Posterior cingulate gyrus (tissue), 11 donors: Measurements from ENCODE around the gene RBM28.
"Not testable (repeated sequence)": the region's sequence is repeated elsewhere in the genome, so short reads cannot be mapped to it uniquely, and the experiment has no call there.

Source experiments
- DNase-seq, 10 donors: peaks; one replicate each; pipeline versions ENCODE4 v3.0.0 to v3.0.0-alpha.2; 2020 to 2021; ENCODE audit warnings: mixed read lengths in 3 of 10
- intact Hi-C: fragments of 100-400 bp; cut with DNase I; formaldehyde crosslinking; loops from one replicate; pipeline ENCODE4 v1.15.1; 2023

RBM28 gene

DNA sequence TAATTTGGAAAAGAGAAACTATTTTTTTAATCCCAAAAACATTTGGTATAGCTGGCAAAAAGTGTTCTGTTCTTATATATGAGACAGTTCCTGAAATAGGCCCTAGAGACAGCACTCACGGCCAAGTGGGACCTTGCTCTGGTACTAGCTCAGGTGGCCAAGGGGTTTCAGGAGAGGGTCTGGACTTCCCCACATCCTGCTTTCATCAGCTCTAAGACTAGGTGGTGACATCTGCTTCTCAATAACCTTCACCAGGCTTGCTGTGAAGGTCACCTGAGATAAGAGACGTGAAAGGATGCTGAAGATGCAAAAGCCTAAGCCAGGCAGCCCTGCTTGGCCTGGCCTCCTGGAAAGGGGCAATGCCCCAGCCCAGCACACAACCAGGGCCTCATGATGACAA lies 40.6 kb downstream of the RBM28 start:
- no peak for DNase-seq
- intact Hi-C loops = no loop called here

DNA sequence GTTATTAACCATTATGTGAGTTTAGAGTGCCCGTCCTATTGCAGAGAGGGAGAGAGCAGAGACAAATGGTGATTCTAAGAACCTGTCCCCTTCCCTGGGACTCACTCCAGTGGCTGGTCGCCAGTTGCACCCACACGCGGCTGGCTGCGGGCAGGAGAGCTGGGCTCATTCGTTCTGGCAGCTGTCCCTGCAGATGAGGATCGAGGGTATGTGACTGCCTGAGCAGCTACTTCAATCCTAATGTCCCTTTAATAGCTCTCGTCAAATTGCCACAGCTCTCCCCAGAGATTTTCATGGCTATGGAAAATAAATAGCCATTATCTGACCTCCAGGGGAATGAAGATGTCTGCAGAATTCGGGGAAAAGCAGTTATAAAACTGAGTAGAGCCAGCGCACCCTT lies 41.6 kb downstream of the RBM28 start:
- peak in 7 of 10 donors; percentile 19 to 92 (median 48) for DNase-seq
- intact Hi-C loops = no loop called here

DNA sequence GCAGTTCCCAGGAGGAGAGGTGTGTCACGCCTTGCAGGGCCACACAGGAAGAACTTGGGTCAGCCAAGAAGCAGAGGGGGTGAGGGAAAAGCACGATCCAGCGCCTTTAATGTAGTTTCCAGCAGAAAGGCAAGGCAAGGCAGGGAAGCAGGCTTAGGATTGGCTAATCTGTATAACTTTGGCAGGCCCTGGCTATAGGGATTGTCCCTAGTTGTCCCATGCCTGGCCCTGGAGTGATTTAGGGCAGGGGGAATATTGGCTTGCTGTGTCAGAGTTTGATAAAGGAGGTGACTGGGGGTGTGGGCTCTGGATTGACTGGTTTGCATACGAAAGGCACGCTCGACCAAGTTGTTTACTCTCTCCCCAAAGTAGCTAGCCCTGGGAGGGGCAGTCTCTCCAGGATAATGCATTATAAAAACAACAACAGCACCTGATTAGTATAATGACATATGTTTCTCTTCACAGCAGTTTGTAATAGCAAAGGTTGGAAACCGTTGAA lies 44.5 kb downstream of the RBM28 start:
- no peak for DNase-seq
- intact Hi-C loops = no loop called here

DNA sequence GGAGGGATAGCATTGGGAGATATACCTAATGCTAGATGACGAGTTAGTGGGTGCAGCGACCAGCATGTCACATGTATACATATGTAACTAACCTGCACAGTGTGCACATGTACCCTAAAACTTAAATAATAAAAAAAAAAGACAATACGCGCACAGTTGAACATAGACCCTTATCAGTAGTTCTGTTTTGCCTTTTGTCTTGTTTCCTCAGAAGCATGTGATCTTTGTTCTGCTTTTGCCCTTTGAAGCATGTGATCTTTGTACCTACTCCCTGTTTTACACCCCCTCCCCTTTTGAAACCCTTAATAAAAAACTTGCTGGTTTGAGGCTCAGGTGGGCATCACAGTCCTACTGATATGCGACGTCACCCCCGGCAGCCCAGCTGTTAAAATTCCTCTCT lies 45.7 kb downstream of the RBM28 start:
- intact Hi-C loops, DNase-seq: not testable (repeated sequence)

DNA sequence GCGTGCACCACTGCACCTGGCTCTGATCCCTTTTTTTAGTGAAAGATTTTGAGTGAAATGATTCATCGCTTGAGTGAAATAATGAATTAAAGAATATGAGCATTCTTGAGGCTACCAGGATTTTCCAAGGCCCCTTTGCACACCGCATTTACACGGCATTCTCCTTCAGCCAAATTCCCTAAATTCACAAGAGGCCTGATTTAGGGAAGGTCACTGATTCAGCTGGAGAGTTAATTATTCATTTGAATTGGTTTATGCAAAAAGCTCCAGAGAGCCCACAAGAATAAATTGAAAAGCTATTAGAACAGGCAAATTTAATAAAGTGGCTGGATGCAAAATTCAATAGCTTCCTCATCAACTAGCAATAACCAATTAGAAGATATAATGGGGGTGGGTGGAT lies 56.2 kb downstream of the RBM28 start:
- DNase-seq = no peak
- intact Hi-C loops = no loop called here

DNA sequence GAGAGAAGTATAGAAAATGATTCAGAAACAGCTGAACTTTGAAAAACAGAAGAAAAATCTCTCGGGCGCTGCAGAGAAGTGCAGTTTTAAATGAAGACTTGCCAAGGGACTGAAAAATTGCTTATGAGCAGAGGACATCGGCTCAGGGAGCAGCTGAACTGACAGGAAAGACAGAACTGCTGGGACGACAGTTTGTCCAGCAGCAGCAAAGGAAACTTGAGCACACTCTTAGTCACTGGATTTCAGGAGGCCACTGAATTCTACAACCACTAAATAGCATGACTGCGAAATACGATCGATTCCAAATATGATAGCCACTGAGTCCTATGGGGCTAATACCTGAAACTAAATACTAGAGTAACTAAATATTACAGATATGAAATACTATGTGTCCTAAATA lies 59.6 kb downstream of the RBM28 start:
- intact Hi-C loops = no loop called here

DNA sequence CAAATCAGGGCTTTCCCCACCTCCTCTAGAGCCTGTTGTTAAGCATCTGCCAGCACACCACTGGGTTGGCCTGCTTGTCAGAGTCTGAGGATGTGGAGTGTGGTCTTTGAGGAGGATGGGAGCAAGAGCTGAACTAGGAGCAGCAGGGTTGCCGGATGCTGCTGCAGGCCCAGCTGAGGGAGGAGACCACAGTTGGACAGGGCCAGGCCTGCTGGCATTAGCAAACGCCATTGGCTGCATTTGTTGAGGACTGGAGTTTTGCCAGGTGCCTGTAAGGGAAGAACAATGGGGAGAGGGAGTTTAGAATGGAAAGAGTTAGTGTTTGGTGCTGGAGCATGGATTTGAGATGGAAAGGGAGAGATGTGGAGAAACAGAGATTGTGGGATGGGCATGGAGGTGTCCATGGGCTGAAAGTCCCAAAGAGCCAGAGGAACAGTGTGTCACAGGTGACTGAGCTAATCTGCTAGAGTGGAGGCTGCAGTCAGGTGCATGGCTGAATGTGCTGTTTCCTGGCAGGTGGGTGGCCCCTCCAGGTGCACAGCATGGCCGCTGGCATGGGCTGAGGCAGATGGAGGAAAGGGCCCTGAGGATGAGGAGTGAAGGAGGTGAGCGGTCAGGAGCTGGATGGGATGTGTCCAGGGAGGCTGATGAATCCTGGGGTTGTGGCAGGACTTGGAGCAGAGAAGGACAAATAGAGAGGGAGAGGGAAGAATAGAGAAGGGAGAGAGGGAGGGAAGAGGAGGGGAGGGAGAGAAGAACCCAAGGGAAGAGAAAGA lies 61.9 kb downstream of the RBM28 start:
- intact Hi-C loops = no loop called here

More for the DNA sequence above, 59.6 kb downstream of the RBM28 start:
- no peak for DNase-seq

DNA sequence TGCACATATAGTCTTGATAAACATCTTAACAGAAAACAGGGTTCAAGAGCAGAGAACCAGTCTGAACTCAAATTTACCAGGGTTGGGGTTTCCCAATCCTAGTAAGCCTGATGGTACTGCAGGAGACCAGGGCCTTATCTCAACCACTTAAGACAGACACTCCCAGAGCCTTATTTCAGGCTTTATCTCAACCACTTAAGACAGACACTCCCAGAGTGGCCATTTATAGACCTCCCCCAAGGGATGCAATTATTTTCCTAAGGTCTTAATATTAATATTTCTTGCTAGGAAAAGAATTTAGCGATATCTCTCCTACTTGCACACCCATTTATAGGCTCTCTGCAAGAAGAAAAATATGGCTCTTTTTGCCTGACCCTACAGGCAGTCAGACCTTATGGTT lies 63.3 kb downstream of the RBM28 start:
- DNase-seq, intact Hi-C loops: not testable (repeated sequence)

More for the DNA sequence above, 61.9 kb downstream of the RBM28 start:
- peak in 1 of 10 donors; percentile 70 for DNase-seq

DNA sequence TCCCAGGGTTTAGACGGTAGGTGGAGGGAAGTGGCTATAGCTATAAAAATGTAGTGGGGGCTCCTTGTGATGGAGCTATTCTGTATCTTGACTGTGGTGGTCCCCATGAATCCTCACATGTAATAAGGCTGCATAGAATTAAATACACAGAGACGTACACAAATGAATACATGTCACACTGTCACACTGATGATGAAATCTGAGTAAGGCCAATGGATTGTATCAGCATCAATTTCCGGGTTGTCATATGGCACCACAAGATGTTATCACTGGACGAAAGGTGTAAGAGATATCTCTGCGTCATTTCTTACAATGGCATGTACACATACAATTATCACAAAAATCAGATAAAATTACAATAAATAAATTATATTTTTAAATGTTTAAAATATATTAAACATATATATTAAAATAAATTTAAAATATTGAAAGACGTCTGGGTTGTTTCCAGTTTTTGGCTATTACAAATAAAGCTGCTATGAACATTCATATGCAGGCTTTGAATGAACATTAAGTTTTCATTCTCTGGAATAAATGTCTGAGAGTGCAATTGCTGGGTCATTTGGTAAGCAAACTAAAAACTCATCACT lies 64.5 kb downstream of the RBM28 start:
- intact Hi-C loops = no loop called here
- DNase-seq = no peak

DNA sequence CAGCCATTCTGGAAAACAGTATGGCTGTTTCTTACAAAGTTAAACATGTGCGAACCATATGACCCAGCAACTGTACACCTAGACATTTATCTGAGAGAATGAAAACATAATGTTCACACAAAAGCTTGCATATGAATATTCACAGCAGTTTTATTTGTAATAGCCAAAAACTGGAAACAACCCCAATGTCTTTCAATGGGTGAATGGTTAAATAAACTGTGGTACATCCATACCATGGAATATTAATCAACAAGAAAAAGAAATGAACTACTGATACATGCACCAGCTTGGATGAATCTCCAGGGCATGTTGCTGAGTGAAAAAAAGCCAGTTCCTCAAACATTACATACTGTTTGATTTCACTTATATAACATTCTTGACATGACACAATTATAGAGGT lies 65.3 kb downstream of the RBM28 start:
- DNase-seq = no peak
- intact Hi-C loops = no loop called here

DNA sequence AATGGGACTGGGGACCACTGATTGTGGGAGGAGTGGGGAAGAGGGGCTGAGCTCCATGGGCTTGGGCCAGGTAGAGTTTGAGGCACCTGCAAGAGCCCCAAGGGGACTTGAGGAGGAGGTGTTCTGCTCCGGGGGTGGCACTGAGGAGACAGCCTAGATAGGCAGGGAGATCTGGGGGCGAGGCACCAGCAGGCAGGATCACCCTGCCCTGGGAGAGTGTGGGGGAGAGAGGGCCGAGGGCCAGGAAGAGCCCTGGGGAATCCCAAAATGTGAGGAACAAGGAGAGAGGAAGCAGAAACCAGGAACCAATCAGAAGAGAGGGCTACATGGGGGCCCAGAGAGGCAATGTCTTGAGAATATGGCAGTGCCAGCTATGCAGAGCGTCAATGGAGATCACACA lies 68.0 kb downstream of the RBM28 start:
- DNase-seq = no peak
- intact Hi-C loops = no loop called here

DNA sequence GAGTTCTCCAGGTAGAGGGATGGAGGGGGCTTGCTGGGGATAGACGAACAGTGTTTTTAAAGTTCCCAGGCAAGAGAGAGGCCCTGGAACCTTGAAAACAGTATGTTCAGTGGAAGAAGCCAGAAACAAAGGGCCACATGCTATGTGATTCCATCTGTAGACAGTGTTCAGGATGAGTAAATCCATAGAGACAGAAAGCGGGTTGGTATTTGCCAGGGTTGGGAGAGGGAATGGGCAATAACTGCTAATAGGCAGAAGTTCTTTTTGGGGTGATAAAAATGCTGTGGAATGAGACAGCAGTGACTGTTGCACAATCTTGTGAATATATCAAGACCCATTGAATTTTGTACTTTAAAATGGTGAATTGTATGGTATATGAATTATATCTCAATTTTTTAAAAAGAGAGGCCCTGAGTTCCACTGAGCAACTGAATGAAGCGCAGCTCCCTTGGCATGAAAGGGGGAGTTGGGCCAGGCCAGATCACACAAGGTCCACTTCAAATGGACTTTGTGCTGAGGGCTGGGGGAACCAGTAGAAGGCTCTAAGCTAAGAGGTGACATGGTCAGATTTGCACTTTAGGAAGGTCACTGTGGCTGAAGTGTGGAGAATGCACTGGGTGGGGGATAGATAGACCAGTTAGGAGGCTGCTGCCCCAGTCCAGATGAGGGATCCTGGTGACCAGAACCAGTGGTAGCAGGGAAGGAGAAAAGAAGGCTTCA lies 68.7 kb downstream of the RBM28 start:
- intact Hi-C loops = no loop called here
- DNase-seq = no peak

DNA sequence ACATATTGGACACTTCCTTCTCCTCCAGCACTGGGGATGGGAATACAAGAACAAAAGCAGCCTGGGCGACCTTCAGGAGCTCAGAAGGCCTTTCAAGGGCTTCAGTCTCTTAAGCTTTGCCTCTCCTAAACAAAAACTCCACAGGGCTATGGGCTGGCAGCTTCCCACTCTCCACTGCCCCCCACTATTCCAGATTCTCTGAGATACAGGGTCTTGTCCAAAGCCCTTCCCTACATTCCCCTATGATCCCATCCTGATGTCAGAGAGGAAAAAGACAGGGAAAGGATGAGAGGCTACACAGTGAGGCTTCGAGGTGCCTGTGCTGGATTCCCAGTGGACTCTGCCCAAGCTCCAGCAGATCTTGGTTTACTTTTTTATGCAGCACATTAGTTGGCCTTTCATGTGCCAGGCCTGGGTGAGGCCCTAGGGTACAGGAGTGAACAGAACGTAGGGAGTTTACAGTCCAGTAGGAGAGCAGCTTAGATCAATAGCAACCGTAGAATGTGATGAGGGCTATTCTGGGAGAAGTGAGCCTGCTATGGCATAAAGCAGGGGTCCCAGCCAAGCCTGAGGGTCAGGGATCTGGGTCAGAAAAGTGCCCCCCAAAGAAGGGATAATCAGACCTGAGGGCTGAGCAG lies 69.3 kb downstream of the RBM28 start:
- intact Hi-C loops = no loop called here
- DNase-seq = no peak

DNA sequence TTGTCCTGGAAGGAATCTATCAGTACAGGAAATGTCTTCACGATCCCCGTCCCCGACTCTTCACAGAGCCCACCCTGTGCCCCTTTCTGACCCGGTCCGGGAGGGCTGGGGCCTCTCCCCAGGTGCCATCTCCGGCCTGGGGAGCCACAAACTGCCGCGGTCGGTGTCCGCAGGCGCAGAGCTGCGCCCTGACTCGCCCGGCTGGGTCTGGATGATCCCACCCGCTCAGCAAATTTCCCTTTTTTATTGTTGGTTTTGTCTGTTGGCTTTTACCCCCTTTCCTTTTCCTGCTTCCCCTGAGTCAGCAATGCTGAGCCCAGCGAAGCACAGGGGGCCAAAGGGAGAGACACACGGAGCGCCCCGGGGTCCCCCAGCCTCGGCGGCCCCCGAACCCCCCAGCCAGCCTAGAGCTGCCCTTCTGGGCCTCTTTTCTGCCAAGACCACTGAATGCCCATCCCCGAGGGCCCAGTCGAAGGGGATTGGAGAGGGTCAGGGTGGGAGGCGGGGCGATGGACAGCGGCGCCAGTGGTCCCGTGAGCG lies 71.7 kb downstream of the RBM28 start:
- intact Hi-C loops = no loop called here
- DNase-seq = no peak

DNA sequence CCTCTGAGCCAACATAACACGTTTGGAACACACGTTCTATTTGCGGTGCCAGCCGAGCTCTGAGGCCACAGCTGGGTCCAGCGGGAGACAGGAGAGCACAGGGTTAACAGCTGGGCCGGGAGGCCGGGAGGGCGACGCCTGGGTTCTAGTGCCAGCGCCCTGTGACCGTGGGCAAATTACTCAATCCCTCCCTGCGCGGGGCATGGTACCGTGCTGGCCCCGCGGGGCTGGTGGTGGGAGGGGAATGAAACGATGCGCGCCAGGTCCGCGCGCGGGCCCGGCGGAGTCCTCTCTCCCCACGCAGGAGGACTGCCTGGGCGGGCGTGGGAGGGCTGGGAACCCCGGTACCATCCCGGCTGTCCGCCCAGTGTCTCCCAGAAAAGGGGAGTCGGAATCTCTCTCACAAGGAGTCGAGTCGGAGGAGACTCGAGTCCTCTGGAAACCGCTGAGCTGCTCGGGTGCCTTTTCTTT lies 72.2 kb downstream of the RBM28 start:
- intact Hi-C loops = no loop called here
- peak in 4 of 10 donors; percentile 15 to 75 (median 16) for DNase-seq

DNA sequence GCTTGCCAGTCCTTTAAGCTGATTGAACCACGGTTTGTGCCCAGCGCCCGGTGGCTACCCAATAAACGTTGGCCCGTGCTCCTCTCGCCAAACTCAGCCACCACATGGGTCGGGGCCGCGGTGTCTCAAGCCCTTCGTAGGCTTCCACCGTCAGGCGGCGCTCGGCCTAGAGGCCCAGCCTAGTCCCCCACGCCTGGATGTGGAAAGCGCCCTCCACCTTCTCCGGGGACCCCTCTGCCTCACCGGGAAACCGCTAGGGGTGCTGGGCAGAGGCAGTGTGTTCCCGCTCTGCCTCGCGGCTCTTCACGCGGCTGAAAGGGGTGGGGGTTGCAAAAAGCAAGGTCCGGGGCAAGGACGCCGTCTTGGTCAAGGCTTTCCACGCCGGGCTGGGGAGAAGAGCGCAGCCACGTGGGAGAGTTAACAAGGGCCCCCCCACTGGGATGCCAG lies 72.9 kb downstream of the RBM28 start:
- DNase-seq = peak in 3 of 10 donors; percentile 22 to 86 (median 73)
- intact Hi-C loops = no loop called here

DNA sequence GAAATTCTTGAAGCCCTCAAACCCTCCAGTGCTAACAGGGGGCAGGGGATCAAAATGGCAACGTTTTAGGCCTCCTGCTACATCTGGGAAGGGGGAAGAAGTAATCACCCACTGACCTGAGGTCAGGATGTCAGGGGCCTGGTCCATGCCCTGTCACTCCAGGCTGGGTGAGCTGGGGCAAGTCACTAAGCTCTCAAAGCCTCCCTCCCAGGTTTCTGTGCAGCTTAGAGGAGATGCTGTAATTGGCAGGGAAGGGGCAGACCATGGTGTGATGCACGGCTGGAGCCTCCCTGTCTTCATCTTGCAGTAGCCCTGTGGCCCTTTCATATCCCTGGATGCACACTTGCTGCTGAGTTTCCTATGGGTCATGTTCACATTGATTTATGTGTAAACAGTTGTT lies 75.5 kb downstream of the RBM28 start:
- DNase-seq = no peak
- intact Hi-C loops = no loop called here

DNA sequence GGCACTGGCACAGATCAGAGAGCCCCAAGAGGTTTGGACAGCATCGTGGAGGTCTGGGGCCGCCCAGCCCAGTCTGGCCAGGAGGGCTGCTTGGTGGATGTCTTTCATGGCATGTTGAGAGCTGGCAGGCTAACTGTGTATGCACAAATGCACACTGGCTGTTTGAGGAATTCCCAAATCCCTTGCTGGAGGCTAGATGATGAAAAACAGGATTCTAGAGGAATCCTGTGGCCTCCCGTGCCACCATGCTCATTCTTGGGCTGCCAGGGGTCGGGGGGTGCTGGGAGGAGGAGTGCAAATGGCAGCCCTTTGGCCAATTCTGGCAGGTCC lies 76.1 kb downstream of the RBM28 start:
- no peak for DNase-seq
- intact Hi-C loops = no loop called here

DNA sequence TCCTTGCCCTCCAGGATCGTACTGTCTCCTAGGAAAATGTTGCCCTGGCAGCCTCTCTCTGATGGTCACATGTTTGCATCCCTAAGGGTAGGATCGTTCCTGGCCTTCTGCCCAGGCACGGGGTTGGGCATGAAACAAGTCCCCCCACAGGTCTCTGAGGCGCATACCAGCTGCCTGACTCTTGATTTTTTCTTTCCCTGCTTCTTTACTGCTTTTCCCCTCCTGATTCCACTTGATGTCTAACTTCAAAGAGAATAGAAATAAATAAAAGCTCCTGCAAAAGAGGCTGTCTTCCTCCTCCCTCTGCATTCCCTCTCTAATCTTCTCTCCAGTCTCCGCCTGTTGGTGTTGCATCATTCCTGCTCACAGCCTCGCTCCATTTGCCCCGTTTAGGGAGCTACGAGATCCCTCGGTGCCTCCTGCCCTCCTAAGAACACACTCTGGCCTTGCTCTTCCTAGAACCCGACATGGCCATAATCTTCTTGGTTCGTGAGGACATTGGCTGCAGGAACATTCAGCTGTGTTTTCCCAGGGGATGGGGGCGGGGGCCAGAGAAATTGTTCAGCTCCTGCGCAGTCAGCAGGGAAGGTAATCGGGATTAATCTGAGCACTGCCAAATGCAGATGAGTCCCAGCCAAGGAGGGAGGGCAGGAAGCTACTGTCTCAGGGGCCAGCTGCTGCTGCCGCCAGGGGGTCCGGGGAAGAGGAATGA lies 76.7 kb downstream of the RBM28 start:
- intact Hi-C loops = no loop called here
- DNase-seq = peak in 8 of 10 donors; percentile 19 to 90 (median 50)

DNA sequence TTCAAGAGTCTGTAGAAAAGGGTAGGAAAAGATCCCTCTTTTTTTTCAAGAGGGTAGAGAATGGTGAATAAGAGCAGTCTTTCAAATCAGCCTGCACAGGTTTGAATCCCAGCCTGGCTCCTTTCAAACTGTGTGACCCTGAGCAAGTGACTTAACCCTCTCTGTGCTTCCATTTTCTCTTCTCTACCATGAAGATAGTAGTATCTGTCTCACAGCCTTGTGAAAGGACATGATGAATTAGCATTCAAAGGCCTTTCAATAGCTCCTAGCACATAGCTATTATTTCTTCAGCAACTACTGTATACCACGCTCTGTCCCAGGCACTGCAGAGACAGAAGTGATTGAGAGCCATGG lies 77.2 kb downstream of the RBM28 start:
- intact Hi-C loops = no loop called here
- no peak for DNase-seq
